Endothelial cell of umbilical vein (primary cell): ENCODE measurements around the gene ALK.

ENCODE experiments used
- EZH2 ChIP-seq: IDR thresholded peaks from 2 replicates; pipeline ENCODE4 v1.6.1; 2012; ENCODE audit warnings: borderline replicate concordance, low read depth, mild to moderate bottlenecking, moderate library complexity, low read length, inconsistent platforms; ENCODE audit not compliant: severe bottlenecking
- FOS ChIP-seq: IDR thresholded peaks from 2 replicates; pipeline ENCODE4 v1.6.1; 2011; ENCODE audit warnings: mild to moderate bottlenecking, low read length, moderate library complexity, borderline replicate concordance; ENCODE audit not compliant: insufficient read depth
- JUN ChIP-seq: IDR thresholded peaks from 2 replicates; pipeline ENCODE4 v1.6.1; 2011; ENCODE audit warnings: borderline replicate concordance, low read depth; ENCODE audit not compliant: insufficient read length, insufficient read depth
- MYC ChIP-seq: IDR thresholded peaks from one replicate; pipeline ENCODE4 v1.6.1; 2011; ENCODE audit warnings: mild to moderate bottlenecking, low read depth, low read length
- POLR2A ChIP-seq: IDR thresholded peaks from 2 replicates; pipeline ENCODE4 v1.6.1; 2012; ENCODE audit warnings: low read depth, mild to moderate bottlenecking, control low read depth, low read length
- POLR2AphosphoS5 ChIP-seq: IDR thresholded peaks from 2 replicates; pipeline ENCODE4 v1.6.1; 2012; ENCODE audit warnings: low read depth, mild to moderate bottlenecking, control low read depth, low read length, moderate library complexity; ENCODE audit not compliant: insufficient read depth
- TF ChIP-seq, protein P1 (sequence below), 2 donors: IDR thresholded peaks; 1 replicate in 1 of 2; 2 replicates in 1 of 2; pipeline ENCODE4 v1.5.1; 2011; ENCODE audit warnings: low read length in 2 of 2, mild to moderate bottlenecking in 2 of 2, moderate library complexity in 2 of 2, control low read depth in 1 of 2, inconsistent platforms in 1 of 2, low read depth in 1 of 2; ENCODE audit not compliant: insufficient read depth in 1 of 2; ENCODE audit errors: extremely low read depth in 1 of 2
- TF ChIP-seq, protein P2 (sequence below): IDR thresholded peaks from 2 replicates; pipeline ENCODE4 v1.6.1; 2011; ENCODE audit not compliant: insufficient read depth, insufficient read length

DNA sequence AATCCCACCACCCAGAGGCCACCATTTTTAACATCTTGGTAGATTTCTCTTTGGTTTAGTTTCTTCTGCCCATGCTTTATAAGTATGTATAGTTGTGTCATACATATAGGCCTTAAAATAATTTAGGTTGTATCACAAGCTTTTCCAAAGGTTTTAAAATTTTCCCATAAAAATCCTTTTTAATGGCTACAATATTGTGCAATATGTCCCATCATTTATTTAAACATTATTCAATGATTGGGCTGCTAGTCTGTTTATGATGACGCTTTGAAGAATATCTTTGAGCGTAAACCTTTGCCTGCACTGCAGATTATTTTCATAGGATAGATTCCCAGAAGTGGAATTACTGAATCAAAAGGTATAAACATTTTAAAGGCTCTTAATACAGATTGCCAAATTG is 588.8 kb downstream of the ALK start:
- TF ChIP-seq POLR2AphosphoS5 (no peak), POLR2A (no peak), FOS (no peak), EZH2 (no peak), MYC (no peak), JUN (no peak)
- TF ChIP-seq, protein P1, sequence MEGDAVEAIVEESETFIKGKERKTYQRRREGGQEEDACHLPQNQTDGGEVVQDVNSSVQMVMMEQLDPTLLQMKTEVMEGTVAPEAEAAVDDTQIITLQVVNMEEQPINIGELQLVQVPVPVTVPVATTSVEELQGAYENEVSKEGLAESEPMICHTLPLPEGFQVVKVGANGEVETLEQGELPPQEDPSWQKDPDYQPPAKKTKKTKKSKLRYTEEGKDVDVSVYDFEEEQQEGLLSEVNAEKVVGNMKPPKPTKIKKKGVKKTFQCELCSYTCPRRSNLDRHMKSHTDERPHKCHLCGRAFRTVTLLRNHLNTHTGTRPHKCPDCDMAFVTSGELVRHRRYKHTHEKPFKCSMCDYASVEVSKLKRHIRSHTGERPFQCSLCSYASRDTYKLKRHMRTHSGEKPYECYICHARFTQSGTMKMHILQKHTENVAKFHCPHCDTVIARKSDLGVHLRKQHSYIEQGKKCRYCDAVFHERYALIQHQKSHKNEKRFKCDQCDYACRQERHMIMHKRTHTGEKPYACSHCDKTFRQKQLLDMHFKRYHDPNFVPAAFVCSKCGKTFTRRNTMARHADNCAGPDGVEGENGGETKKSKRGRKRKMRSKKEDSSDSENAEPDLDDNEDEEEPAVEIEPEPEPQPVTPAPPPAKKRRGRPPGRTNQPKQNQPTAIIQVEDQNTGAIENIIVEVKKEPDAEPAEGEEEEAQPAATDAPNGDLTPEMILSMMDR (IDR thresholded peaks at IDR 0.05; ENCODE audit: extremely low read depth in 1 of 2, insufficient read depth in 1 of 2, low read depth in 1 of 2, low read length in 2 of 2), result no peak
- TF ChIP-seq, protein P2, sequence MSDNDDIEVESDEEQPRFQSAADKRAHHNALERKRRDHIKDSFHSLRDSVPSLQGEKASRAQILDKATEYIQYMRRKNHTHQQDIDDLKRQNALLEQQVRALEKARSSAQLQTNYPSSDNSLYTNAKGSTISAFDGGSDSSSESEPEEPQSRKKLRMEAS, result no peak
